H9 (cell line): Measurements from ENCODE around the gene PTPRF. TPM values are rescaled to one million over a fixed set of nuclear protein-coding genes. Genes with fewer than 3 reads are reported as not detected.
A peak's percentile ranks its signal among the peaks of the same experiment; 100 is the strongest.

Source experiments
- DNase-seq: peaks from one replicate; pipeline ENCODE4 v3.0.0-alpha.2; 2017
- H2AFZ ChIP-seq: one replicate; pipeline ENCODE4 v1.6.1; 2013; ENCODE audit warnings: mild to moderate bottlenecking, low read length, control low read depth, moderate library complexity
- H2AK5ac ChIP-seq: 2 replicates; pipeline ENCODE4 v1.6.1; 2013; ENCODE audit warnings: low read length, control low read depth, mixed read lengths; ENCODE audit not compliant: insufficient read length
- H2BK120ac ChIP-seq: one replicate; pipeline ENCODE4 v1.6.1; 2013; ENCODE audit warnings: low read depth, mild to moderate bottlenecking, low read length, control low read depth, inconsistent platforms; ENCODE audit not compliant: poor library complexity, severe bottlenecking
- H2BK12ac ChIP-seq: 2 replicates; pipeline ENCODE4 v1.6.1; 2013; ENCODE audit warnings: low read length, control low read depth, mixed read lengths, low read depth; ENCODE audit not compliant: insufficient read length
- H2BK15ac ChIP-seq: 2 replicates; pipeline ENCODE4 v1.6.1; 2013; ENCODE audit warnings: low read depth, low read length, control low read depth
- H2BK20ac ChIP-seq: one replicate; pipeline ENCODE4 v1.6.1; 2013; ENCODE audit warnings: low read depth, mild to moderate bottlenecking, low read length, control low read depth, inconsistent platforms; ENCODE audit not compliant: poor library complexity, severe bottlenecking
- H2BK5ac ChIP-seq: 2 replicates; pipeline ENCODE4 v1.6.1; 2013; ENCODE audit warnings: low read length, control low read depth, mixed read lengths; ENCODE audit not compliant: insufficient read length
- H3K14ac ChIP-seq: 2 replicates; pipeline ENCODE4 v1.6.1; 2013; ENCODE audit warnings: low read length, control low read depth; ENCODE audit not compliant: insufficient read depth
- H3K18ac ChIP-seq: 2 replicates; pipeline ENCODE4 v1.6.1; 2013; ENCODE audit warnings: low read depth, mild to moderate bottlenecking, mixed read lengths, low read length, control low read depth; ENCODE audit not compliant: insufficient read length
- H3K23ac ChIP-seq: 2 replicates; pipeline ENCODE4 v1.6.1; 2013; ENCODE audit warnings: low read length, control low read depth, mixed read lengths, low read depth; ENCODE audit not compliant: insufficient read length
- H3K23me2 ChIP-seq: 2 replicates; pipeline ENCODE4 v1.6.1; 2013; ENCODE audit warnings: low read depth, mild to moderate bottlenecking, mixed read lengths, low read length, control low read depth; ENCODE audit not compliant: insufficient read length, poor library complexity, severe bottlenecking
- H3K27ac ChIP-seq: 2 replicates; pipeline ENCODE4 v1.5.1; 2013; ENCODE audit warnings: low read length, control low read depth, mixed read lengths, low read depth; ENCODE audit not compliant: insufficient read length
- H3K27me3 ChIP-seq: 2 replicates; pipeline ENCODE4 v1.6.1; 2013; ENCODE audit warnings: low read length, control low read depth, inconsistent platforms; ENCODE audit not compliant: insufficient read depth
- H3K4ac ChIP-seq: 2 replicates; pipeline ENCODE4 v1.6.1; 2013; ENCODE audit warnings: low read depth, mild to moderate bottlenecking, control low read depth, inconsistent platforms, low read length, moderate library complexity
- H3K4me1 ChIP-seq: 2 replicates; pipeline ENCODE4 v1.6.1; 2013; ENCODE audit warnings: low read length, control low read depth, inconsistent platforms; ENCODE audit not compliant: insufficient read depth
- H3K4me2 ChIP-seq: 2 replicates; pipeline ENCODE4 v1.6.1; 2013; ENCODE audit warnings: low read length, control low read depth, mixed read lengths; ENCODE audit not compliant: insufficient read length, insufficient read depth
- H3K56ac ChIP-seq: 2 replicates; pipeline ENCODE4 v1.6.1; 2013; ENCODE audit warnings: low read depth, mild to moderate bottlenecking, mixed read lengths, low read length, control low read depth; ENCODE audit not compliant: insufficient read length
- H3K79me1 ChIP-seq: 2 replicates; pipeline ENCODE4 v1.6.1; 2013; ENCODE audit warnings: low read depth, mild to moderate bottlenecking, moderate library complexity, low read length, control low read depth, inconsistent platforms; ENCODE audit not compliant: insufficient read depth, poor library complexity, severe bottlenecking
- H3K79me2 ChIP-seq: 2 replicates; pipeline ENCODE4 v1.6.1; 2013; ENCODE audit warnings: low read length, control low read depth, inconsistent platforms; ENCODE audit not compliant: insufficient read depth
- H3K9ac ChIP-seq: 2 replicates; pipeline ENCODE4 v1.6.1; 2013; ENCODE audit warnings: low read length, control low read depth, mixed read lengths; ENCODE audit not compliant: insufficient read length; ENCODE audit errors: extremely low read depth
- H3K9me3 ChIP-seq: one replicate; pipeline ENCODE4 v1.6.1; 2013; ENCODE audit warnings: low read depth, low read length, inconsistent platforms; ENCODE audit not compliant: control insufficient read depth
- H3T11ph ChIP-seq: one replicate; pipeline ENCODE4 v1.6.1; 2013; ENCODE audit warnings: mild to moderate bottlenecking, low read length, control low read depth, inconsistent platforms
- H4K20me1 ChIP-seq: one replicate; pipeline ENCODE4 v1.6.1; 2013; ENCODE audit not compliant: control insufficient read depth, insufficient read length, insufficient read depth
- H4K5ac ChIP-seq: 2 replicates; pipeline ENCODE4 v1.6.1; 2013; ENCODE audit warnings: low read depth, mild to moderate bottlenecking, mixed read lengths, low read length, control low read depth; ENCODE audit not compliant: insufficient read length
- H4K8ac ChIP-seq: replicated peaks from 2 replicates; pipeline ENCODE4 v1.6.1; 2013; ENCODE audit warnings: low read length, control low read depth, mixed read lengths, low read depth; ENCODE audit not compliant: insufficient read length
- H4K91ac ChIP-seq: 2 replicates; pipeline ENCODE4 v1.6.1; 2013; ENCODE audit warnings: low read depth, mild to moderate bottlenecking, moderate library complexity, mixed read lengths, low read length, control low read depth; ENCODE audit not compliant: insufficient read length
- H3K27ac Mint-ChIP-seq, 3 experiments: 2 replicates in 2 of 3; 3 replicates in 1 of 3; pipeline ENCODE4 v1.8.0; 2020 to 2021; ENCODE audit warnings: mixed read lengths in 3 of 3, mild to moderate bottlenecking in 1 of 3, moderate library complexity in 1 of 3
- H3K27me3 Mint-ChIP-seq: 2 replicates; pipeline ENCODE4 v1.8.0; 2021; ENCODE audit warnings: low read depth, mild to moderate bottlenecking, moderate library complexity, mixed read lengths
- H3K36me3 Mint-ChIP-seq, 3 experiments: 2 replicates in 2 of 3; 3 replicates in 1 of 3; pipeline ENCODE4 v1.8.0; 2020 to 2021; ENCODE audit warnings: low read depth in 3 of 3, mixed read lengths in 3 of 3; ENCODE audit not compliant: insufficient read depth in 1 of 3
- H3K4me1 Mint-ChIP-seq, 2 experiments: 2 replicates each; pipeline ENCODE4 v1.8.0; 2020; ENCODE audit warnings: mixed read lengths in 2 of 2
- H3K4me3 Mint-ChIP-seq, 2 experiments: 2 replicates in 1 of 2; 3 replicates in 1 of 2; pipeline ENCODE4 v1.8.0; 2020 to 2021; ENCODE audit warnings: mild to moderate bottlenecking in 2 of 2, mixed read lengths in 2 of 2, moderate library complexity in 1 of 2
- H3K9me3 Mint-ChIP-seq, 2 experiments: 2 replicates in 1 of 2; 3 replicates in 1 of 2; pipeline ENCODE4 v1.8.0; 2020; ENCODE audit warnings: mild to moderate bottlenecking in 2 of 2, mixed read lengths in 2 of 2, moderate library complexity in 1 of 2
- WGBS: extraction: QIAGEN DNeasy Blood & Tissue Kit; methylation state at CpG from one replicate; pipeline ENCODE4 v1.1.7; 2013; ENCODE audit warnings: missing lambda C conversion rate, low lambda C conversion rate, mixed read lengths; ENCODE audit not compliant: insufficient read length; ENCODE audit errors: extremely low coverage; 5-methylcytosine and 5-hydroxymethylcytosine counted together
- total RNA-seq: library from RNA; stranded (reverse); gene quantifications from 2 replicates; pipeline ENCODE4 v1.2.1, GENCODE V29; 2021
- TF ChIP-seq, protein P1 (sequence below): fragments of 200-600 bp; sonication (generic); conservative IDR thresholded peaks from 3 replicates; pipeline ENCODE4 v1.8.0; 2021; ENCODE audit warnings: antibody characterized with exemption, mild to moderate bottlenecking

The PTPRF gene
- total RNA-seq, 1 experiment from 2014 or later = 193 TPM

DNA sequence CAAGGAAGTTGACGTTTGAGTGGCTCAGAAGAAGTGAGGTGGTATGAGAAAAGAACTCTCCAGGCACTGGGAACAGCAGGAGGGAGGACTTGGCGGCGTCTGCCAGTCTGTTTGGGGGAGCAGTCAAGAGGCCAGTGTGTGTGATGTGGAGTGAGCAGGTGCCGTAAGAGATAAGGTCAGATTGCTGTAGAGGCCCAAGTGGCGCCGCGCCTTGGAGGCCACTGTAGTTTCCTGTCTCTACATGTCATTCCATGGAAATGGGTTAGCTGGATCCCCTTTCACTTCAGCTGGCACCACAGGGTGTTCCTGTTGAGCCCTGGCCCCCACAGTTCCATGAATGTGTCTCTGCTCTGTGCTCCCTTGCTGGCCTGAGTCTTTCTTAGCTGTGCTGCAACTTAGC is 35.5 kb upstream of the PTPRF start:
- Histone ChIP-seq H3K4me2 (no peak overlapping the region), H4K91ac (no peak overlapping the region), H4K8ac (no peak overlapping the region), H2BK15ac (no peak overlapping the region), H3K23me2 (no peaks in the 10 kb centered on the region), H2BK120ac (no peak overlapping the region), H3K9me3 (peaks cover 4% of the 10 kb centered on the region), H4K5ac (no peak overlapping the region), H3K27me3 (no peaks in the 10 kb centered on the region), H2BK20ac (no peak overlapping the region), H2AK5ac (no peak overlapping the region), H3K4me1 (peaks cover 5% of the 10 kb centered on the region; the same call in 1 of the 2 replicates), H3K27ac (no peak overlapping the region), H3K14ac (no peak overlapping the region), H2AFZ (no peak overlapping the region), H2BK5ac (no peak overlapping the region), H3K9ac (no peak overlapping the region), H3K79me2 (no peaks in the 10 kb centered on the region), H3K23ac (no peak overlapping the region), H3K56ac (no peak overlapping the region), H2BK12ac (no peak overlapping the region), H3T11ph (no peak overlapping the region), H3K18ac (no peak overlapping the region), H3K4ac (no peak overlapping the region), H4K20me1 (no peaks in the 10 kb centered on the region), H3K79me1 (no peaks in the 10 kb centered on the region)
- peaks cover 3 to 9% (median 3%) of the 10 kb centered on the region in 3 experiments; a peak in 5 of 7 replicates for H3K36me3 Mint-ChIP-seq
- H3K4me3 Mint-ChIP-seq = no peak overlapping the region
- WGBS = no CpG with 5 or more reads among the region's 7 CpGs
- peaks cover 21 to 24% of the 10 kb centered on the region in 2 experiments for H3K4me1 Mint-ChIP-seq
- H3K27ac Mint-ChIP-seq = peak overlapping the region in 1 of 3 experiments; percentile 10; a peak in 1 of 7 replicates
- TF ChIP-seq, protein P1, sequence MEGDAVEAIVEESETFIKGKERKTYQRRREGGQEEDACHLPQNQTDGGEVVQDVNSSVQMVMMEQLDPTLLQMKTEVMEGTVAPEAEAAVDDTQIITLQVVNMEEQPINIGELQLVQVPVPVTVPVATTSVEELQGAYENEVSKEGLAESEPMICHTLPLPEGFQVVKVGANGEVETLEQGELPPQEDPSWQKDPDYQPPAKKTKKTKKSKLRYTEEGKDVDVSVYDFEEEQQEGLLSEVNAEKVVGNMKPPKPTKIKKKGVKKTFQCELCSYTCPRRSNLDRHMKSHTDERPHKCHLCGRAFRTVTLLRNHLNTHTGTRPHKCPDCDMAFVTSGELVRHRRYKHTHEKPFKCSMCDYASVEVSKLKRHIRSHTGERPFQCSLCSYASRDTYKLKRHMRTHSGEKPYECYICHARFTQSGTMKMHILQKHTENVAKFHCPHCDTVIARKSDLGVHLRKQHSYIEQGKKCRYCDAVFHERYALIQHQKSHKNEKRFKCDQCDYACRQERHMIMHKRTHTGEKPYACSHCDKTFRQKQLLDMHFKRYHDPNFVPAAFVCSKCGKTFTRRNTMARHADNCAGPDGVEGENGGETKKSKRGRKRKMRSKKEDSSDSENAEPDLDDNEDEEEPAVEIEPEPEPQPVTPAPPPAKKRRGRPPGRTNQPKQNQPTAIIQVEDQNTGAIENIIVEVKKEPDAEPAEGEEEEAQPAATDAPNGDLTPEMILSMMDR = no peak
- no peak for DNase-seq
- H3K9me3 Mint-ChIP-seq = peaks cover 12% of the 10 kb centered on the region in 2 experiments
- no peaks in the 10 kb centered on the region; the same call in 1 of the 2 replicates for H3K27me3 Mint-ChIP-seq
